ENCODE results near the gene KIAA2012.
"Not testable (repeated sequence)": the region's sequence is repeated elsewhere in the genome, so short reads cannot be mapped to it uniquely, and the experiment has no call there.

KIAA2012 gene

GRCh38 chr2:202196727-202197126 lies 123.7 kb downstream of the KIAA2012 start:
- no peak for DNase-seq (ENCODE audit: low spot score)

GRCh38 chr2:202201220-202202160 lies 128.4 kb downstream of the KIAA2012 start:
- DNase-seq (ENCODE audit: low spot score): no peak

- DNase-seq (ENCODE audit: low spot score): no peak
These were observed 130.3 kb downstream of the KIAA2012 start for GRCh38 chr2:202203348-202203747.

- no peak for DNase-seq (ENCODE audit: low spot score)
These were observed 131.8 kb downstream of the KIAA2012 start for GRCh38 chr2:202204855-202205254.

GRCh38 chr2:202208526-202208925 lies 135.5 kb downstream of the KIAA2012 start:
- no peak for DNase-seq (ENCODE audit: low spot score)

- DNase-seq (ENCODE audit: low spot score): no peak
These were observed 142.1 kb downstream of the KIAA2012 start for GRCh38 chr2:202215179-202215578.

- DNase-seq (ENCODE audit: low spot score): no peak
These were observed 148.8 kb downstream of the KIAA2012 start for GRCh38 chr2:202221873-202222272.

- peak; percentile 4 for DNase-seq (ENCODE audit: low spot score)
These were observed 164.8 kb downstream of the KIAA2012 start for GRCh38 chr2:202237787-202238233.

GRCh38 chr2:202238234-202239197 lies 165.5 kb downstream of the KIAA2012 start, which contains the start of gene SUMO1:
Gene SUMO1 (minus strand): TSS chr2:202238597. CDS start chr2:202238451, 146 bp downstream.
- peak; percentile 89 for DNase-seq (ENCODE audit: low spot score)

- not testable (repeated sequence) for DNase-seq (ENCODE audit: low spot score)
These were observed 174.7 kb downstream of the KIAA2012 start for GRCh38 chr2:202247710-202248109.

GRCh38 chr2:202249521-202250253 lies 176.6 kb downstream of the KIAA2012 start:
- no peak for DNase-seq (ENCODE audit: low spot score)

GRCh38 chr2:202251494-202251893 lies 178.4 kb downstream of the KIAA2012 start:
- no peak for DNase-seq (ENCODE audit: low spot score)
